Fibroblast of skin of scalp (primary cell): ENCODE measurements around the gene FGD5. TPM values are rescaled to one million over a fixed set of nuclear protein-coding genes. Genes with fewer than 3 reads are reported as not detected.

ENCODE experiments used
- DNase-seq: peaks from one replicate; pipeline ENCODE4 v3.0.0-alpha.2; 2013
- polyA plus RNA-seq, 2 experiments: library from polyadenylated mRNA; unstranded; fragments of 120-200 nt; gene quantifications; one replicate each; pipeline ENCODE4 v1.2.1, GENCODE V29; 2013; ENCODE audit not compliant: insufficient read length in 2 of 2

FGD5 gene, protein sequence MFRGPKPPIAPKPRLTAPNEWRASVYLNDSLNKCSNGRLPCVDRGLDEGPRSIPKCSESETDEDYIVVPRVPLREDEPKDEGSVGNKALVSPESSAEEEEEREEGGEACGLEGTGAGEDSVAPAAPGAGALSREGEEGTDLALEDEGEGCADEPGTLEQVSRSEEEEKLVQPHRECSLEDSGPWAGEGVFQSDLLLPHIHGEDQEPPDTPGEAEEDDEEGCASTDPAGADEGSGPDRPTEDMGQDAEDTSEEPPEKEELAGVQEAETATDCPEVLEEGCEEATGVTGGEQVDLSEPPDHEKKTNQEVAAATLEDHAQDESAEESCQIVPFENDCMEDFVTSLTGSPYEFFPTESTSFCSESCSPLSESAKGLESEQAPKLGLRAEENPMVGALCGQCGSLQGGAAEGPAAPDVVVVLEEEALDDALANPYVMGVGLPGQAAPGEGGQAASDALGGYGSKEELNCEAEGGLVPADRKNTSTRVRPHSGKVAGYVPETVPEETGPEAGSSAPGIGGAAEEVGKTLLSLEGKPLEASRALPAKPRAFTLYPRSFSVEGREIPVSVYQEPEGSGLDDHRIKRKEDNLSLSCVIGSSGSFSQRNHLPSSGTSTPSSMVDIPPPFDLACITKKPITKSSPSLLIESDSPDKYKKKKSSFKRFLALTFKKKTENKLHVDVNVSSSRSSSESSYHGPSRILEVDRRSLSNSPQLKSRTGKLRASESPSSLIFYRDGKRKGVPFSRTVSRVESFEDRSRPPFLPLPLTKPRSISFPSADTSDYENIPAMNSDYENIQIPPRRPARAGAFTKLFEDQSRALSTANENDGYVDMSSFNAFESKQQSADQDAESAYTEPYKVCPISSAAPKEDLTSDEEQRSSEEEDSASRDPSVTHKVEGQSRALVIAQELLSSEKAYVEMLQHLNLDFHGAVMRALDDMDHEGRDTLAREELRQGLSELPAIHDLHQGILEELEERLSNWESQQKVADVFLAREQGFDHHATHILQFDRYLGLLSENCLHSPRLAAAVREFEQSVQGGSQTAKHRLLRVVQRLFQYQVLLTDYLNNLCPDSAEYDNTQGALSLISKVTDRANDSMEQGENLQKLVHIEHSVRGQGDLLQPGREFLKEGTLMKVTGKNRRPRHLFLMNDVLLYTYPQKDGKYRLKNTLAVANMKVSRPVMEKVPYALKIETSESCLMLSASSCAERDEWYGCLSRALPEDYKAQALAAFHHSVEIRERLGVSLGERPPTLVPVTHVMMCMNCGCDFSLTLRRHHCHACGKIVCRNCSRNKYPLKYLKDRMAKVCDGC (N-terminal part only)
- 0.33 TPM for polyA plus RNA-seq (2013, experiment 1 of 2; ENCODE audit: insufficient read length)
- 0.69 TPM for polyA plus RNA-seq (2013, experiment 2 of 2; ENCODE audit: insufficient read length)

DNA sequence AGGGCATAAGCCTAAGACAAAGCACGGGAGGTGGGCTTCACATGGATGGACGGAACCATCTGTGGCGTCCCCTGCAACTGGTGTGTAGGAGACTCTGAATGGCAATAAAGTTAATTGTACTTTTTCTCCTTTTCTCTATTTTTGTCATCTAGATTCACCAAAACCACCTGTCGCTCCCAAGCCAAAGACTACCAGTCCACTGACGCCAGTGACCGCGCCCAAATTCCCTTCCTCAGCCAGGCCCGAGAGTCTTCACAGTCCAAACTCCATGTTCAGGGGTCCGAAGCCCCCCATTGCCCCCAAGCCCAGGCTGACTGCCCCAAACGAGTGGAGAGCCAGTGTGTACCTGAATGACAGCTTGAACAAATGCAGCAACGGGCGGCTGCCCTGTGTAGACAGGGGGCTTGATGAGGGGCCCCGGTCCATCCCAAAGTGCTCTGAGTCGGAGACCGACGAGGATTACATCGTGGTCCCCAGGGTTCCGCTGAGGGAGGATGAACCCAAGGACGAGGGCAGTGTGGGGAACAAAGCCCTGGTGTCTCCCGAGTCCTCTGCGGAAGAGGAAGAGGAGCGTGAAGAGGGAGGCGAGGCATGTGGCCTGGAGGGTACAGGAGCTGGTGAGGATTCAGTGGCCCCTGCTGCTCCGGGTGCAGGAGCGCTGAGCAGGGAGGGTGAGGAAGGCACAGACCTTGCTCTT lies at the start of gene FGD5:
Gene FGD5, plus strand, starts transcription at position 159 of the 697 bp plus-strand sequence. Its CDS starts 110 bp downstream, at position 269.
- DNase-seq: no peak

DNA sequence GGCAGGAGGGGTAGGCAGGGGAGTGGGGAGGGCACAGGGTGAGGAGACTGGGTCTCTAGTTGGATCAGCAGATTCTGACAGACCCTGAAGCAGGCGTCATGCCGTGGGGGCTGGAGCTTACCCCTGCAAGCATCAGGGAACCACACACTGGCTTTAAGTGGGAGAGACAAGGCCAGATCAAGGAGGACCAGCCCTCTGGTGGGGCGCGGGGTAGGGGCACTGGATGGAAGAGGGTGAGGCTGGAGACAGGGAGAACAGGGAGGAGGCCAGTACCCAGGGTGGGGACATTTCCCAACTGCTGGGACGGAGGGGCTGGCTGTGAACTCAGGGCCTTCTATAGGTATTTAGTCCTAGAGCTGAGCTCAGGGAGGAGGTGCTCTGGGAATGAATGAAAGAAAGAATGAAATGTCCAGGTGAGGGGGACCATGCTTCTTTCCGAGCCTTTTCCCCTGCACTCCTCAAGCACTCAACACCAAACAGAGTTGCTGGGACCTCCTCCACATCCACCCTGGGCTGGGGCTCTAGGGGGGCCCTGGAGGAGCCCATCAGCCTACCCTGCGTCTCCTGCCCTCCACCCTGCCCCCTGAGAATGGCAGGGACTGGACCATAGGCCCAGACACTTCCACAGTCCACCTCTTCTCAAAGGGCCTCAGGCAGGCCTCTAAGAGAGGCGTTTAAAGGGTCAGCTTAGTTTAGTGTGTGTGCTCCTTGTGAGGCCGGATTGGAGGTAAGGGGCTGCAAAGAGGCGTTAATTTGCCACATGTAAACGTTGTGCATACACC lies 49.0 kb upstream of the FGD5 start:
- no peak for DNase-seq

DNA sequence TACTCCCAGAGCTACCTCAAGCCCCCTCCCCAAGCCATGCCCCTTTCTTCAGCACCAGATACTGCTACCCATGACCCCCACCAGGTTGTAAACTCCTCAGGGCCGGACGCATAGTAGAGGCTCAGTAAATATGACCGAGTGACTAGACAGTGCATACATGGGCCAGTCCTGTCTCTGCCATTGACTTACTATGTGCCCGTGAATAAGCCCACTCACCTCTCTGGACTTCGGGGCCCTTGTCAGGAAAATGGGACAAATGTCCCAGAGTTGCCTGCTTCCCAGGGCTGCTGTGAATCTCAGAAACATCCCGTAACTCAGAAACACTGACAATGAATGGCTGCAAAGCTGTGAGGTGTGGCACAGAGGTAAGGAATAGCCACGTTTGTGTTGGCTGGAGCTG lies 48.2 kb upstream of the FGD5 start:
- DNase-seq: no peak

DNA sequence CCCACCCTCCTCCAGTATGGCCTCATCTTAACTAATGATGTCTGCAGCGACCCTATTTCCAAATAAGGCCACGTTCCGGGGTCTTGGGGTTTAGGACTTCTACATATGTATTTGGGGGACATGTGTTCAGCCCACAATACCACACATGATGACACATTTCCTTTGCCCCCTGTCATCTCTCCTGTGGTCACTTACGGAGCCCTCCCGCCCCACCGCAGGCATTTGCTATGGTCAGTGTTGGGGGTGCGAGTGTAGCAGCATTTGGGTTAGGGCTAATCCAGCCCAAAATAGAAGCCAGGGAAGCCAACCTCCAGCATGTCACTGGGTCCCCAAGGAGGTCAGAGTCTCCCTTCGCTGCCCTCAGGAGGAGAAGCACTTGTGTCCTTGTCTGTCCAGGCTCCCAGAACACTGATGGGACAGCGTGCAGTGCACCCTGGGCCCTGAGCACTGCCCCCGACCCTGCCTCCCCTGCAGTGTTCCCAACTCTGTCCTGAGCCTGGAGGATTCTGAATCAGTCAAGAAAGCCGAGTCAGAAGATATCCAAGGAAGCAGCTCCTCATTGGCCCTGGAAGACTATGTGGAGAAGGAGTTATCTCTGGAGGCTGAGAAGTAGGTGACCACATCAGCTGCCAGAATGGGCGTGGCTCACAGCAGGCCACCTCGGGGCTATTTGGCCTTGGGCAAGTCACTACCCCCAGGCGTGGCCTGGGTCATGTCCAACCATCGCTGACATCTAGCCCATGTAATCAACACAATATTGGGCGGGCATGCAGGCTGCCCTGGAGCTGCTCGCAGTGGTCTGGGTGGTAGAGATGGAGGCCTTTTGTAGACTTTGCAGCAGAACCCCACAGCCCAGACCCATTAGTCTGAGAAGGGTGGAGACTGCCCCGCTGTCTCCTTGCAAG lies 46.9 kb upstream of the FGD5 start:
- DNase-seq: no peak

DNA sequence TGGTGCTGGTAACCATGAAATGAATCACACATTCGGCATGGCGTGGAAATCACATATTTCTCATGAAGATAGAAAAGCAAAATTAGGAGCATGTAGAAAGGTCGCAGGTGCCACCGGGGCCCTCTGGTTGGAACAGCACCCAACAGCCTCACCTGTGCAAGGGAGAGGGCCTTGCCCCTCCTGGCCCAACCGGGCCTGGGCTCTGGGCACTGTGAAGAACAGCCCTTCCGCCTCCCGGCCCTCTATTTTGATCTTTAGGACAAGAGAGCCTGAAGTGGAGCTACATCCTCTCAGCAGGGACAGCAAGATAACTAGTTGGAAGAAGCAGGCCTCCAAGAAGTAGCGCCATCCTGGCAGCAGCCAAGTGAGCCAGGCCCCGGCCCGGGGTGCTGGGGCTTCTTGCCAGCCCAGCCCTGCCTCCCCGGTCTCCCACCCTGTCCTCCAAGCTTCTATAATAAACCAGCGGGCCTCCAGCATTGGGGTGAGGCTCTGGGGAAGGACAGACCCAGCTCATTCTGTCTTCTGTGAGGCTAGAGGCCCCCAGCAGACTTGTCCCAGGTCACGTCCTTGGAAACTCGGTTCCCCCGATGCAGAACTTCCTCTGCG lies 46.1 kb upstream of the FGD5 start:
- no peak for DNase-seq

DNA sequence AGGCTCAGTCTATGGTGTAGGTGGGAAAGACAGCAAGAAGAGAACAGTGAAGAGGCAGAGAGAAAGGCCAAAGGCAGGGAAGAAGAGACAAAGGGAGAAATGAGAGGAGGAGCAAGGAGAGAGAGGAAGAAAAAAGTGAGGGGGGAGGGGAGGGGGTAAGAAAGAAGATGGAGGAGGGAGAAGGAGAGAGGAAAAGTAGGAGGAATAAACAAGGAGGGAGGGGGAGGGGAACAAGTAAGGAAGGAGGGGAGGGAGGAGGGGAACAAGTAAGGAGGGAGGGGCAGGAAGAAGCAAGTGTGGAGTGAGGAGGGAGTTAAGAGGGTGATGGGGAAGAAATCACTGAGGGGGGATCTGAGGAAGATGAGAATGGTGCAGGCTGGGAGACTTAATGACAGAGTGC lies 45.5 kb upstream of the FGD5 start:
- no peak for DNase-seq

DNA sequence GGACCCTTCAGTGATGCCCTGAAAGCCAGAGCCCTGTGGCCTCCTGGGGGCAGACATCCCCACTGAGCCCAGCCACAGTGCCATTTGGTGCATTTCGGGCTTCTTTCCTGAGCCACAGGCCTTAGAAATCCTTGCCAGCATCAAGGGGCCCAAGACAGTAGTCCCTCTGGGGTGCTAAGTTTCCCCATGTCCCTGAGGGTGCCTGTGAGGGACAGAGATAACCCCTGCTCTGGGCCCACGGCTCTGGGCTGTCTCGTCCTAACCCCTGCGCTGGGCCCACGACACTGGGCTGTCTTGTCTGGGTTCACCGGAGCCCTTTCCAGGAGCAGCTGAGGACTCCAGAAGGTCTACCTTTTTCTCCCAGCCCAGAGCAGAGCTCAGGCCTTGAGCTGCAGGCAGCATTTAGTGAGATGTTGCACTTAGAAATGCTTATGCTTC lies 45.1 kb upstream of the FGD5 start:
- no peak for DNase-seq

DNA sequence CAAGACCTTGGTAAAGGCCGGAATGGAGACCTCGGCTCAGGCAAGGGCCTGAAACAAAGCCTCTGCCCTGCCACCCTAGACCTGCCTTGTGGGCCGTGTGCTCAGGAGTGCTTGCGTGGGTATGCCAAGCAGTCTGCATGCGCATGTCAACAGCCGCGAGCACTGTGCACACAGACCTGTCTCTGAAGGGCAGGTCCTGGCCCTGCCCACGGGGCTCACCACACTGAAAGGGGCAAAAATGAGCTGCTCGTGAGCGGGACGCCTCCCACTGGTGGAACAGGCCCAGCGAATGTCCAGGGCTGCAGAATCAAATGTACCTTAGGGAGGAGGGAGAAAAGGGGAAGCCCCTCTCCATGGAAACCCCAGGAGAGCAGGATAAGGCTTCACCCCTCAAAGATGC lies 44.3 kb upstream of the FGD5 start:
- no peak for DNase-seq

DNA sequence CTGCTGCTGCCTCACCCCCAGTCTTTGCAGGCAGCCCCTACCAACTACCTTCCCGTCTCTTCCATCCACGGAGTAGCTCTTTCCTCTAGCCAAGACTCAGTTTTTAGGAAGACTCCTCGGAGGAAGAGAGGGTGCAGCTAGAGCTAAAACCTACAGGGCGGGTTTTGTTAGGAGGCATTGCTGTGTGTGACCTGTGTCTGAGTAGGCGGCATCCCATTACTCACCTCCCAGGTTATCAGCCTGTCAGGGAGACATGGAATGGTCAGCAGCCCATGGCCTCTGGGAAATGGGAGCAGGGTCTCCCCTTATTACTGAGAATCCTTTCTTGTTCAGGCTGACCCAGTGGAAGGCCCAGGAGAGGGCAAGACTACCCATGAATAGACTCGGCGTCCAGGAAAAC lies 43.8 kb upstream of the FGD5 start:
- DNase-seq: no peak

DNA sequence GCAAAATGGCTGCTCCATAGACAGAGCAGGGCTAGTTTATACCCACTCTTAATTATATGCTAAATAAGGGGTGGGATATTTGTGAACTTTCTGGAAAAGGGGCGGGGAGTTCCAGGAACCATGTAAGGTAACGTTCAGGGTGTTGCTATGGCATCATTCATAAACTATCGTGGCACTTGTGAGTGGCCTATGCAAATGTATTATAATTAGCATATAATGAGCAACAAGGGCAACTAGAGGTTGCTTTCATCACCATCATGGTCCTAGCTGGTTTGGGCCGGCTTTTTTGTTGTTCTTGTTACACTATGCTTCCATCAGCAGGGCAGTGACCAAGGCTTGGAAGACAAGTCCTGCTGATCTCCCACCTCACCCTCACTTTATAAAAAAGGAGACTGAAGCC lies 43.2 kb upstream of the FGD5 start:
- DNase-seq: no peak

DNA sequence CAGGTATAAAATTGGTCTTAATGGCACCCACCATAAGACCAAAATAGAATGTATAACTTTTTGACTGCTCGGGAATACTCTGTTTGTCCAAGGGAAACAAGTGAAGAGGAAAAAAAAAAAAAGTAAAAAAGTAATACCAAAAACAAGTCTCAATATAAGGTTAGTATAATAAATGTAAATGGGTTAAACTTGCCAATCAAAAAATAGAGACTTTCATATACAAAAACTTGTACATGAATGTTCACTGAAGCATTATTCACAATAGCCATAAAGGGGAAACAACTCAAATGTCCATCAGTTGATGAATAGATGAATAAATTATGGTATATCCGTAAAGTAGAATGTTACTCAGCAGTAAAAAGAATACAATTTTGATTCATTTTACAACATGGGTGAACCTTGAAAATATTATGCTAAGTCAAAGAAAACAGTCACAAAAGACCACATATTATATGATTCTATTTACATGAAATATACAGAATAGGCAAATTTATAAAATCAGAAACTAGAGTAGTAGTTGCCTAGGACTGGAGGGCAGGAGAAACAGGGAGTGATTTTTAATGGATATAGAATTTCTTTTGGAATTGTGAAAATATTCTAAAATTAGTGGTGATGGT lies 39.6 kb upstream of the FGD5 start:
- no peak for DNase-seq

DNA sequence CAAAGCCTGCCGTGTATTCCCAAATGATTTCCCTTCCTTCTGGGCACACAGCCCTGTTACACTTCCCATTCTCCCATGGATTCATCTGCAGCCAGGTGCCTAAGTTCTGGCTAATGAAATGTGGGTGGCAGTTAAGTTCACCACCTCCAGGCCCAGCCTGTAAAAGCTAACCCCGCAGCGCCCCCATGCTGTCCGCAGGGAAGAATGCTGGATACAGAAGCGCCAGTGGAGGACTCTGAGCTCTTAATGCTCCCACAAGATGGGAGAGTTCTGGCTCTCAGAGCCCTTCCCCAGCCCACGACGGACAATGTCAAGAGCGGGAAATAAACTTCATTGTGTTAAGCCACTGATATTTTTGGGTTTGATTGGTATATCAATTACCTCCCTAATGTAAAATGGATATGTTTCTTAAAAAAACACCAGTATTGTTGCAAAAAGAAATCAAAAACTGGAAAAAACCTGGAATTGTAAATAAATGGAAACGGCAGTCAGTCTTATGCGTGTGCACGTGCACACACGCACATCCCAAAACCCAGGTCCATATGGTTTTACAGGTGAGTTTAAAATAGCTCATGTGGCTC lies 37.7 kb upstream of the FGD5 start:
- DNase-seq: peak; percentile 29

DNA sequence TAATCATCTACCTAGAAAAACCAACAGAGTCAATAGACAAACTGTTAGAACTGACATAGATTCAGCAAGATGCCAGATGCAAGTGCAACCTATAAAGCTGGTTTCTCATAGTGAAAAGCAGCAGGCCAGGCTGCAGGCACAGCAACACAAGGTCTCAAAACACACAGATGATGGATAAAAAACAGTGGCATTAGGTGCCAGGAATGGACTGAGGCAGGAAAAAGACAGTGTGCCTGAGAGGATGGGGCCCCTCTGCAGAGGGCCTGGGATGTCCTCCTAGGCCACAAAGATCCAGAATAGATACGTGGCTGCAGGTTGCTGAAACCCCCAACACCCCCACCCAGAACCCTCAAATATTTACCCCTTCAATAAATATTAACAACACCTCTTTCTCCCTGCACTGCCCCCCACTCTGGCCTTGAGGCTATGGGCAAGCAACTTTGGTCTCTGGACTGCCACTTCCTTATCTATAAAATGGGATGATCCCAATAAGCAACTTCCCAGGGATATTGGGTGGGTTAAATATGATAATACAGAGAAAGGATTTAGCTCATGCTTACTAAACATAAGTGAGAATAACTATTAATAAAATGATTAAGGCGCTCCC lies 35.2 kb upstream of the FGD5 start:
- DNase-seq: no peak

DNA sequence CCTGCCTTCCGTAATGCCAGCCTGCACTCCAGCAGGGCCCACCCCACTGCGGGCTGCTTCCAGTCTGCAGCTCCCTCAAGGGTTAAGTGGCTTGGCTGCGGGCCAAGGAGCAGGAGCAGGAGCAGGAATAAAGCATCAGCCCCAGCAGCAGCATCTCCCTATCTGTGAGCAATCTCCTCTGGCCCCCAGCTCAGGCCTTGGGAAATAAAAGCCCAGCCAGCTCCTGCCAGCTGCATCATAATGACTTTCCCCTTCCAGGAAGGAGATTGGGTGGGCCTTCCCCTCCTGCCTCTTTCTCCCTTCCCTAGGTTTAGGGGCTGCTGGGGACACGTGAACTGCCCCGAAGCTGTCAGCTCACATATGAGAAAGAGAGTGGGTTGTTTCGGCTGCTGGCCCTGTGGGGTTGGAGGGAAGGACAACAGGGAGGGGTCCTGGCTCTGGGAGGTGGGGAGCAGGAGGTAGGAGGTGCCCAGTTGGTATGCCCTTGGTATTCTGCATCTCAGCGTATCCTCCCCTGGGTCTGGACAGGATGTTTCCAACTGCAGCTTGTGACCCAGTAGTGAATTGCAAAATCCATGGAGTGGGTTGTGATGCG lies 34.6 kb upstream of the FGD5 start:
- peak; percentile 9 for DNase-seq

DNA sequence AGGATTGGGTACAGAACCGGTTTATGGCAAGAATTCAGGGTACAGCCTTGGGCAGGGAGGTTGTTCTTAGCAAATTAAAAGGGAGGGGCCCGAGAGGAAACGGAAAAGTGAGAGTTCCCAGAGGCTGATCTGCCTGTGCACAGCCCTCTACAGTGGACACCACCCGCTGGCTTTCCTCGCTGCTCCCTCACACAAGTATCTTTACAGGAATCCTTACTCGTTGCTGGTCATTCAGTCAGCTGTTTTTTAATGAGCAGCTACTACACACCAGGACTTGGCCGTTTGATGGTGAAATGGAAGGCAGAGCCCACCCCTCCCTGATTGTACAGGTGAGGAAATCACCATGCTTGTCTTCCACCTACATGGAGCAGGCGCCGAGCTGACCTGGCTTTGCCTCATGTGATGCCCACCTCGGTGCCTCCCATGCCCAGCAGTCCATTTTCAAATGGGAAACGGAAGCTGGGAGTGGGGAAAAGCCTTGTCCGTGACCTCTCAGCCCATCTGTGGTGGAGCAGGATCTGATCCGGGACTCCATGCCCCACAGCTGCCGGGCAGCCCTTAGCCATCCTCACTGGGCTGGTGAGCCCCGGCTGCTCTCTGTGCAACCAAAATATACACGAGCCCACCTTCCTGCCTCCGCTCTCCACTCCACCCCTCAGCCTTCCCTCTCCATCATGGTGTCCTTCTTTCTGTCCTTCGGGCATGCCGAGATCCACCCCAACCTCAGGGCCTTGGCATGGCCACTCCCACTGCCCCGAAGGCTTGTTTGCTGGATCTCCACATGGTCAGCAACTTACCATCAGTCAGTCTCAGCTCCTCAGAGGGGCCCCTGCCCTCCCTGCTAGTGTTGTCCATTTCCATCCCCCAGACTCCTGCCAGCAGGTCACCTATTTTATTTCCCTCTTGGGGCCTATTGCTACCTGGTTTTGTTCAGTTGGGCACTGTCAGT lies 33.3 kb upstream of the FGD5 start:
- no peak for DNase-seq

DNA sequence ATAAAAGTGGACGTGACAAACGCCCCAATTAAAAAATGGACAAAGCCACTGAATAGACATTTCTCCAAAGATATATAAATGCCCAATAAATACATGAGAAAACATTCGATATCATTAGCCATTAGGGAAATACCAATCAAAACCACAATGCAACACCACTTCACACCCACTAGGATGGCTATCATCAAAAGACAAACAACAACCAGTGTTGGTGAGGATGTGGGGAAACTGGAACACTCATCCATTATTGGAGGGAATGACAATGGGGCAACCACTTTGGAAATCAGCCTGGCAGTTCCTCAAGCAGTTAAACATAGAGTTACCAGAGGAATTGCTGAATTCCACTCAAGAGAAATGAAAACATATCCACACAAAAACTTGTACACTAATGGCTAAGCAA lies 32.4 kb upstream of the FGD5 start:
- DNase-seq: no peak

DNA sequence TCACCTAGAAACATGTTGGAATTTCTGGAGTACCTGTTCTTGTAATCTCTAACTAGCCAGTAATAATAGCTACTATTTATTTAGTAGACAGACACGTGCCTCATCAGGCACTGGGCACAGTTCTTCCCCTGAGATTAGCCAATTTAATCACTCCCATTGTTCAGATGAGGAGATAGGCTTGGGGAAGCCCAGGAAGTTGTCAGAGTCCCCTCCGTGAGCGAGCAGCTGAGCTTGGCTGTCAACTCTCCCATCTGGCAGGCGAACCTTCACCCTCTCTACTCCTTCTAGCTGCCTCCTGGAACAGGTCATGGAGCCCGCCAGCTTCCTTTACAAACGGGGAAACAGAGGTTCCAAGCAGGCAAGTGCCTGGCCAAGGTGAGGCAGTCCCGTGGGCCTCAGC lies 31.1 kb upstream of the FGD5 start:
- no peak for DNase-seq
